Astrocyte (in vitro differentiated cells and primary cell): Measurements from ENCODE around the gene MYRIP. TPM values are rescaled to one million over a fixed set of nuclear protein-coding genes. Genes with fewer than 3 reads are reported as not detected.

ENCODE experiments used
- DNase-seq: peaks from one replicate; pipeline ENCODE4 v3.0.0-alpha.2; 2010; ENCODE audit warnings: low read depth
- FAIRE-seq: peaks from 2 replicates; lab custom pipeline; 2011; peaks lifted over from hg19 to GRCh38; lab: Jason Lieb, UNC
- H2AFZ ChIP-seq: 2 replicates; pipeline ENCODE4 v1.6.0; 2012; ENCODE audit warnings: low read depth, low read length, inconsistent platforms
- H3K27ac ChIP-seq: 2 replicates; pipeline ENCODE4 v1.5.1; 2011; ENCODE audit warnings: low read depth, low read length, inconsistent platforms
- H3K27me3 ChIP-seq: 2 replicates; pipeline ENCODE4 v1.6.0; 2011; ENCODE audit warnings: low read length, inconsistent platforms; ENCODE audit not compliant: insufficient read depth
- H3K36me3 ChIP-seq: 2 replicates; pipeline ENCODE4 v1.5.1; 2011; ENCODE audit warnings: low read length, inconsistent platforms; ENCODE audit not compliant: insufficient read depth
- H3K4me1 ChIP-seq: 2 replicates; pipeline ENCODE4 v1.5.1; 2011; ENCODE audit warnings: low read length, inconsistent platforms; ENCODE audit not compliant: insufficient read depth
- H3K4me2 ChIP-seq: 2 replicates; pipeline ENCODE4 v1.6.0; 2012; ENCODE audit warnings: low read length, inconsistent platforms
- H3K4me3 ChIP-seq: 2 replicates; pipeline ENCODE4 v1.5.1; 2011; ENCODE audit warnings: low read depth, mild to moderate bottlenecking, low read length, inconsistent platforms; ENCODE audit not compliant: insufficient read depth
- H3K79me2 ChIP-seq: 2 replicates; pipeline ENCODE4 v1.6.0; 2012; ENCODE audit warnings: mild to moderate bottlenecking, low read length, inconsistent platforms; ENCODE audit not compliant: insufficient read depth
- H3K9ac ChIP-seq: 2 replicates; pipeline ENCODE4 v1.6.0; 2012; ENCODE audit warnings: mild to moderate bottlenecking, low read length, inconsistent platforms
- H3K9me3 ChIP-seq: 2 replicates; pipeline ENCODE4 v1.5.1; 2012; ENCODE audit warnings: low read depth, mild to moderate bottlenecking, low read length, inconsistent platforms; ENCODE audit not compliant: insufficient read depth
- H4K20me1 ChIP-seq: 2 replicates; pipeline ENCODE4 v1.6.0; 2012; ENCODE audit warnings: low read length, inconsistent platforms; ENCODE audit not compliant: insufficient read depth
- H3K27ac Mint-ChIP-seq: one replicate; pipeline ENCODE4 v1.8.0; 2021; ENCODE audit warnings: mild to moderate bottlenecking, mixed read lengths; ENCODE audit not compliant: unreplicated experiment
- H3K27me3 Mint-ChIP-seq: one replicate; pipeline ENCODE4 v1.8.0; 2021; ENCODE audit warnings: low read depth, mixed read lengths; ENCODE audit not compliant: unreplicated experiment
- H3K36me3 Mint-ChIP-seq: one replicate; pipeline ENCODE4 v1.8.0; 2021; ENCODE audit warnings: low read depth, mixed read lengths; ENCODE audit not compliant: unreplicated experiment
- H3K4me1 Mint-ChIP-seq: one replicate; pipeline ENCODE4 v1.8.0; 2021; ENCODE audit warnings: low read depth, mixed read lengths; ENCODE audit not compliant: unreplicated experiment
- H3K4me3 Mint-ChIP-seq: one replicate; pipeline ENCODE4 v1.8.0; 2021; ENCODE audit warnings: mild to moderate bottlenecking, moderate library complexity, mixed read lengths; ENCODE audit not compliant: unreplicated experiment
- H3K9me3 Mint-ChIP-seq: one replicate; pipeline ENCODE4 v1.8.0; 2021; ENCODE audit warnings: mild to moderate bottlenecking, mixed read lengths; ENCODE audit not compliant: unreplicated experiment
- CTCF ChIP-seq: IDR thresholded peaks from 2 replicates; pipeline ENCODE4 v1.5.1; 2011; ENCODE audit warnings: low read depth, mild to moderate bottlenecking, inconsistent platforms, low read length, moderate library complexity; ENCODE audit not compliant: insufficient read depth
- EZH2 ChIP-seq: IDR thresholded peaks from 2 replicates; pipeline ENCODE4 v1.6.1; 2012; ENCODE audit warnings: mild to moderate bottlenecking, low read length, inconsistent platforms; ENCODE audit not compliant: insufficient read depth
- total RNA-seq: library from RNA; stranded (reverse); gene quantifications from 2 replicates; pipeline ENCODE4 v1.2.1, GENCODE V29; 2021

Gene MYRIP
- total RNA-seq, 1 donor from 2014 or later = 0.07 TPM

GRCh38 chr3:40200692-40201316 lies 391.4 kb downstream of the MYRIP start:
- no peaks in the 10 kb centered on the region for H3K36me3 ChIP-seq
- H3K79me2 ChIP-seq = no peaks in the 10 kb centered on the region
- no peaks in the 10 kb centered on the region for H3K4me1 Mint-ChIP-seq
- no peaks in the 10 kb centered on the region for H3K4me1 ChIP-seq
- H3K4me3 Mint-ChIP-seq = no peak overlapping the region
- H3K27ac Mint-ChIP-seq = no peak overlapping the region
- TF ChIP-seq EZH2 (no peak), CTCF (no peak)
- no peaks in the 10 kb centered on the region for H3K9me3 Mint-ChIP-seq
- no peaks in the 10 kb centered on the region for H3K36me3 Mint-ChIP-seq
- no peak overlapping the region for H3K4me3 ChIP-seq
- no peaks in the 10 kb centered on the region for H3K27me3 ChIP-seq
- H4K20me1 ChIP-seq = no peaks in the 10 kb centered on the region
- no peaks in the 10 kb centered on the region for H3K27me3 Mint-ChIP-seq
- FAIRE-seq (no peak), DNase-seq (no peak)
- no peak overlapping the region for H3K4me2 ChIP-seq
- no peak overlapping the region for H3K9ac ChIP-seq
- no peaks in the 10 kb centered on the region for H3K9me3 ChIP-seq
- H3K27ac ChIP-seq = no peak overlapping the region
- no peak overlapping the region for H2AFZ ChIP-seq

DNA sequence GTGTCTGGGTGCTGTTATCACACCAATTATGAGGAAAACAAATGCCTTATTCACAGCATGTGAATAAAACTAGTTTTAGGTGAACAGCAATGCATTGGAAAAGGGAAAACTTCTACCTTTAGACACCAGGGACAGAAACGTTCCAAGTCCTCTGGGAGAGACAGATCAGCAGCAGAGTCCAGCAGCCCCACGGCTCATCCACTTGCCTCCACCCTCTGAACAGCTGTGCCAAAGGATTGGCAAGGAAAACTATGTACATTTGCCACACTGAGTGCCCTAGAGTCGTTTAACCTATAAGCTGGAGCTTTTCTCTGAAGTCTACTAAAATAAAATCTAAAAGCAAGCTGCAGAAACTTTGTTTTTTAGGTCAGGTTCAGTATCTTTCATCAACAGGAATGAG lies 392.4 kb downstream of the MYRIP start:
- H3K27me3 ChIP-seq = no peaks in the 10 kb centered on the region
- no peaks in the 10 kb centered on the region for H3K36me3 ChIP-seq
- no peaks in the 10 kb centered on the region for H3K4me1 ChIP-seq
- H3K4me3 ChIP-seq = no peak overlapping the region
- no peak overlapping the region for H3K27ac ChIP-seq
- no peak overlapping the region for H3K9ac ChIP-seq
- Mint-ChIP-seq H3K27ac (no peak overlapping the region), H3K4me3 (no peak overlapping the region), H3K36me3 (no peaks in the 10 kb centered on the region), H3K4me1 (no peaks in the 10 kb centered on the region), H3K27me3 (no peaks in the 10 kb centered on the region), H3K9me3 (no peaks in the 10 kb centered on the region)
- H4K20me1 ChIP-seq = no peaks in the 10 kb centered on the region
- TF ChIP-seq CTCF = no peak
- TF ChIP-seq EZH2 = no peak
- H3K9me3 ChIP-seq = no peaks in the 10 kb centered on the region
- FAIRE-seq (no peak), DNase-seq (no peak)
- H2AFZ ChIP-seq = no peak overlapping the region
- H3K79me2 ChIP-seq = no peaks in the 10 kb centered on the region
- H3K4me2 ChIP-seq = no peak overlapping the region

DNA sequence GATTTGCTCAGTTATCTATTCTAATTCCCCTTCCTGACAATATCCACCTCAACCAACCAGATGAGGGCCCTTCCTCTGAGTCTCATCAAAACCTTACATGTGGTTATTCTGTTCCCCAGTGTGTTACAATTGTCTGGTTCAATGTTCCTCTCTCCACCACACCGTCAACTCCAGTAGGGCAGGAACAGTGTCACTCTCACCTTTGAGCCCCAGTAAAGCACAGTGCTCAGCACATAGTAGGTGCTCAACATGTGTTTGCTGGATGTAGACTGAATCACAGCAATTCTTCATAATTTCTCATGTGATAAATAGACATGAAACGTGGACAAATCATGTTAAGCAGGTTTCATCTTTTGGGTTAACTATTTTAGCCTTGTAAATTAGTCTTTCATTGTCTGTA lies 397.1 kb downstream of the MYRIP start:
- Histone ChIP-seq H3K9ac (no peak overlapping the region), H3K9me3 (no peaks in the 10 kb centered on the region), H3K27ac (no peak overlapping the region), H3K27me3 (no peaks in the 10 kb centered on the region), H4K20me1 (no peaks in the 10 kb centered on the region), H3K36me3 (no peaks in the 10 kb centered on the region), H3K4me3 (no peak overlapping the region), H2AFZ (no peak overlapping the region), H3K79me2 (no peaks in the 10 kb centered on the region), H3K4me1 (no peaks in the 10 kb centered on the region), H3K4me2 (no peak overlapping the region)
- Mint-ChIP-seq H3K4me3 (no peak overlapping the region), H3K4me1 (no peaks in the 10 kb centered on the region), H3K27me3 (peaks cover 3% of the 10 kb centered on the region), H3K9me3 (no peaks in the 10 kb centered on the region), H3K36me3 (no peaks in the 10 kb centered on the region), H3K27ac (no peak overlapping the region)
- FAIRE-seq = no peak
- no peak for DNase-seq
- TF ChIP-seq EZH2 = no peak
- no peak for TF ChIP-seq CTCF
